HEK293 (cell line): ENCODE data around the gene PRG3.

ENCODE experiments used
- CTCF ChIA-PET: fragments of 350-600 bp; formaldehyde crosslinking; extraction: SDS; loops from one replicate; lab custom pipeline; 2021; ENCODE audit warnings: antibody characterized with exemption; lab: Yijun Ruan, JAX
- POLR2A ChIA-PET: fragments of 300-600 bp; formaldehyde crosslinking; extraction: SDS; loops from one replicate; lab custom pipeline; 2020; ENCODE audit warnings: antibody characterized with exemption, inconsistent platforms; lab: Yijun Ruan, JAX
- H3K27ac ChIP-seq: fragments of 200-500 bp; sonication (Bioruptor generic); 2 replicates; pipeline ENCODE4 v1.5.1; 2014; ENCODE audit warnings: low read depth, low read length, control low read depth, inconsistent platforms; ENCODE audit errors: extremely low read depth
- H3K36me3 ChIP-seq, 2 experiments: fragments of 200-500 bp in 1 of 2; sonication (Bioruptor generic) in 1 of 2; 1 replicate in 1 of 2; 2 replicates in 1 of 2; pipeline ENCODE4 v1.5.1; 2014 to 2017; ENCODE audit warnings: inconsistent platforms in 2 of 2, low read length in 2 of 2; ENCODE audit not compliant: control insufficient read depth in 2 of 2, insufficient read depth in 1 of 2
- H3K4me1 ChIP-seq: fragments of 200-500 bp; sonication (Bioruptor generic); 2 replicates; pipeline ENCODE4 v1.5.1; 2014; ENCODE audit warnings: mild to moderate bottlenecking, low read length, inconsistent platforms; ENCODE audit not compliant: control insufficient read depth, insufficient read depth
- H3K4me3 ChIP-seq: 2 replicates; pipeline ENCODE4 v1.5.1; 2011; ENCODE audit warnings: low read depth, mild to moderate bottlenecking, control low read depth, low read length, moderate library complexity
- H3K9me3 ChIP-seq: fragments of 200-500 bp; sonication (Bioruptor generic); 2 replicates; pipeline ENCODE4 v1.5.1; 2014; ENCODE audit warnings: low read depth, low read length, inconsistent platforms; ENCODE audit not compliant: control insufficient read depth, insufficient read depth
- BCL11B ChIP-seq: fragments of 450-650 bp; formaldehyde crosslinking; IDR thresholded peaks from 2 replicates; pipeline ENCODE4 v1.5.1; 2016; ENCODE audit warnings: low read depth, missing biosample characterization, missing genetic modification characterization
- BCL6B ChIP-seq: fragments of 450-650 bp; formaldehyde crosslinking; IDR thresholded peaks from 2 replicates; pipeline ENCODE4 v1.5.1; 2017; ENCODE audit warnings: missing biosample characterization, missing genetic modification characterization
- OSR2 ChIP-seq: fragments of 450-650 bp; formaldehyde crosslinking; IDR thresholded peaks from 2 replicates; pipeline ENCODE4 v1.5.1; 2016; ENCODE audit warnings: missing biosample characterization, missing genetic modification characterization
- PATZ1 ChIP-seq: fragments of 450-650 bp; formaldehyde crosslinking; IDR thresholded peaks from 2 replicates; pipeline ENCODE4 v1.5.1; 2016; ENCODE audit warnings: missing biosample characterization, missing genetic modification characterization
- REPIN1 ChIP-seq: fragments of 450-650 bp; formaldehyde crosslinking; IDR thresholded peaks from 2 replicates; pipeline ENCODE4 v1.5.1; 2017; ENCODE audit warnings: missing biosample characterization, missing genetic modification characterization, low read depth
- TRIM28 ChIP-seq: IDR thresholded peaks from 2 replicates; pipeline ENCODE4 v1.6.1; 2011; ENCODE audit warnings: low read length, control low read depth, borderline replicate concordance
- YY1 ChIP-seq: fragments of 450-650 bp; formaldehyde crosslinking; IDR thresholded peaks from 2 replicates; pipeline ENCODE4 v1.5.1; 2018; ENCODE audit warnings: missing biosample characterization, missing genetic modification characterization
- ZBTB10 ChIP-seq: fragments of 450-650 bp; formaldehyde crosslinking; IDR thresholded peaks from 2 replicates; pipeline ENCODE4 v1.5.1; 2016; ENCODE audit warnings: missing biosample characterization, missing genetic modification characterization
- ZBTB8A ChIP-seq: fragments of 450-650 bp; formaldehyde crosslinking; IDR thresholded peaks from 2 replicates; pipeline ENCODE4 v1.5.1; 2016; ENCODE audit warnings: missing biosample characterization, missing genetic modification characterization
- ZNF133 ChIP-seq: fragments of 450-650 bp; formaldehyde crosslinking; IDR thresholded peaks from 2 replicates; pipeline ENCODE4 v1.5.1; 2016; ENCODE audit warnings: missing biosample characterization, missing genetic modification characterization
- ZNF148 ChIP-seq: fragments of 450-650 bp; formaldehyde crosslinking; IDR thresholded peaks from 2 replicates; pipeline ENCODE4 v1.5.0; 2017; ENCODE audit warnings: missing biosample characterization, missing genetic modification characterization, borderline replicate concordance
- ZNF184 ChIP-seq: fragments of 450-650 bp; IDR thresholded peaks from 2 replicates; pipeline ENCODE4 v1.5.1; 2018; ENCODE audit warnings: missing biosample characterization, mild to moderate bottlenecking, missing genetic modification characterization
- ZNF341 ChIP-seq: fragments of 450-650 bp; formaldehyde crosslinking; IDR thresholded peaks from 2 replicates; pipeline ENCODE4; 2016; ENCODE audit warnings: low read depth, missing biosample characterization, missing genetic modification characterization
- ZNF423 ChIP-seq: fragments of 450-650 bp; formaldehyde crosslinking; IDR thresholded peaks from 2 replicates; pipeline ENCODE4 v1.5.1; 2016; ENCODE audit warnings: missing biosample characterization, missing genetic modification characterization
- ZNF561 ChIP-seq: fragments of 450-650 bp; IDR thresholded peaks from 2 replicates; pipeline ENCODE4 v1.5.1; 2018; ENCODE audit warnings: missing biosample characterization, missing genetic modification characterization, borderline replicate concordance
- ZNF585B ChIP-seq: fragments of 450-650 bp; formaldehyde crosslinking; IDR thresholded peaks from 2 replicates; pipeline ENCODE4 v1.5.1; 2016; ENCODE audit warnings: missing biosample characterization, missing genetic modification characterization
- ZNF621 ChIP-seq: fragments of 450-650 bp; formaldehyde crosslinking; IDR thresholded peaks from 2 replicates; pipeline ENCODE4 v1.5.1; 2017; ENCODE audit warnings: missing biosample characterization, missing genetic modification characterization
- ZNF670 ChIP-seq: fragments of 450-650 bp; formaldehyde crosslinking; IDR thresholded peaks from 2 replicates; pipeline ENCODE4 v1.5.1; 2016; ENCODE audit warnings: missing biosample characterization, missing genetic modification characterization, low read depth
- ZNF692 ChIP-seq: fragments of 450-650 bp; formaldehyde crosslinking; IDR thresholded peaks from 2 replicates; pipeline ENCODE4 v1.5.1; 2016; ENCODE audit warnings: missing biosample characterization, missing genetic modification characterization
- ZNF791 ChIP-seq: fragments of 450-650 bp; formaldehyde crosslinking; IDR thresholded peaks from 2 replicates; pipeline ENCODE4 v1.5.1; 2016; ENCODE audit warnings: missing biosample characterization, missing genetic modification characterization

PRG3 gene

GRCh38 chr11:57353446-57353845 is 27.5 kb downstream of the PRG3 start:
- CTCF ChIA-PET, result interaction anchor here (0.5 to 3.1 kb wide), 5 partner anchors 8 to 291 kb away, joined by 3 to 13 read pairs (median 4); no protein-coding TSS in a partner anchor
- Histone ChIP-seq H3K36me3 (no peaks in the 10 kb centered on the region), H3K27ac (no peak overlapping the region), H3K4me1 (no peaks in the 10 kb centered on the region), H3K9me3 (no peaks in the 10 kb centered on the region)
- POLR2A ChIA-PET, result interaction anchor here (0.8 kb wide), 1 partner anchor 28 kb away, joined by 3 read pairs; the partner anchor contains the start of gene TNKS1BP1
- no peak for TF ChIP-seq BCL11B
- TF ChIP-seq ZNF585B, result no peak
- no peak for TF ChIP-seq OSR2
- no peak for TF ChIP-seq BCL6B (tag by site-specific recombination)
- no peak for TF ChIP-seq ZNF561 (tag by site-specific recombination)
- TF ChIP-seq ZNF148 (tag by site-specific recombination), result no peak
- TF ChIP-seq, all 188 proteins: peak for 0
- H3K4me3 ChIP-seq, result no peak overlapping the region

GRCh38 chr11:57353036-57353435 is 27.9 kb downstream of the PRG3 start:
- Histone ChIP-seq H3K4me1 (no peaks in the 10 kb centered on the region), H3K9me3 (no peaks in the 10 kb centered on the region), H3K4me3 (no peak overlapping the region), H3K27ac (no peak overlapping the region), H3K36me3 (no peaks in the 10 kb centered on the region)
- TF ChIP-seq ZBTB10 (tag by site-specific recombination), result no peak
- no peak for TF ChIP-seq YY1
- TF ChIP-seq PATZ1 (tag by site-specific recombination), result no peak
- no peak for TF ChIP-seq ZNF184 (tag by site-specific recombination)
- no peak for TF ChIP-seq ZNF692 (tag by site-specific recombination)
- TF ChIP-seq ZNF621, result no peak
- no peak for TF ChIP-seq ZNF341 (tag by site-specific recombination)
- no peak for TF ChIP-seq TRIM28
- TF ChIP-seq ZNF670 (tag by site-specific recombination), result no peak
- TF ChIP-seq ZNF423 (tag by site-specific recombination), result no peak
- no peak for TF ChIP-seq ZNF133 (tag by site-specific recombination)
- no peak for TF ChIP-seq REPIN1 (tag by site-specific recombination)
- no peak for TF ChIP-seq ZNF791 (tag by site-specific recombination)
- no peak for TF ChIP-seq ZBTB8A (tag by site-specific recombination)
- ChIA-PET POLR2A (interaction anchor here (0.8 to 1.1 kb wide), 2 partner anchors 28 to 107 kb away, joined by 3 read pairs; partner anchors contain the start of genes RTN4RL2 and TNKS1BP1), CTCF (interaction anchor here (0.5 to 3.1 kb wide), 6 partner anchors 8 to 292 kb away, joined by 3 to 13 read pairs (median 4); no protein-coding TSS in a partner anchor)
